Mononuclear cell (primary cell): Measurements from ENCODE around the gene VTN. TPM values are rescaled to one million over a fixed set of nuclear protein-coding genes. Genes with fewer than 3 reads are reported as not detected.
"Not testable (repeated sequence)": the region's sequence is repeated elsewhere in the genome, so short reads cannot be mapped to it uniquely, and the experiment has no call there.

Source experiments
- H3K27me3 ChIP-seq: 2 replicates; pipeline ENCODE4 v1.6.0; 2011; ENCODE audit warnings: low read length, control low read depth; ENCODE audit not compliant: insufficient read depth
- H3K4me1 ChIP-seq: 2 replicates; pipeline ENCODE4 v1.5.1; 2011; ENCODE audit warnings: mild to moderate bottlenecking, low read length, control low read depth; ENCODE audit not compliant: insufficient read depth
- H3K4me3 ChIP-seq: 2 replicates; pipeline ENCODE4 v1.5.1; 2011; ENCODE audit warnings: mild to moderate bottlenecking, low read length, moderate library complexity
- H3K9me3 ChIP-seq: 2 replicates; pipeline ENCODE4 v1.5.1; 2011; ENCODE audit warnings: low read depth, mild to moderate bottlenecking, control low read depth, low read length
- total RNA-seq: library from RNA; depleted of rRNA; stranded (reverse); fragments of >200 nt; gene quantifications from one replicate; pipeline ENCODE4 v1.2.3, GENCODE V29; 2012

Gene VTN
- total RNA-seq, 1 donor, result not detected

GRCh38 chr17:28344011-28344410, 26.1 kb downstream of the VTN start:
- no peak overlapping the region for H3K4me3 ChIP-seq
- H3K27me3 ChIP-seq, result no peaks in the 10 kb centered on the region
- H3K9me3 ChIP-seq, result no peaks in the 10 kb centered on the region
- H3K4me1 ChIP-seq, result no peaks in the 10 kb centered on the region

GRCh38 chr17:28343491-28343932, 26.6 kb downstream of the VTN start:
- Histone ChIP-seq H3K4me1 (no peaks in the 10 kb centered on the region), H3K4me3 (no peak overlapping the region), H3K27me3 (no peaks in the 10 kb centered on the region), H3K9me3 (no peaks in the 10 kb centered on the region)

GRCh38 chr17:28342313-28342712, 27.8 kb downstream of the VTN start:
- Histone ChIP-seq H3K27me3 (no peaks in the 10 kb centered on the region), H3K9me3 (no peaks in the 10 kb centered on the region), H3K4me3 (no peak overlapping the region), H3K4me1 (no peaks in the 10 kb centered on the region)

GRCh38 chr17:28341516-28341915, 28.6 kb downstream of the VTN start:
- H3K4me1 ChIP-seq, result peaks cover 8% of the 10 kb centered on the region
- no peaks in the 10 kb centered on the region for H3K27me3 ChIP-seq
- H3K9me3 ChIP-seq, result no peaks in the 10 kb centered on the region
- H3K4me3 ChIP-seq, result no peak overlapping the region

- H3K4me1 ChIP-seq, result peaks cover 14% of the 10 kb centered on the region
- H3K9me3 ChIP-seq, result no peaks in the 10 kb centered on the region
- H3K4me3 ChIP-seq, result no peak overlapping the region
- H3K27me3 ChIP-seq, result no peaks in the 10 kb centered on the region
Measured at GRCh38 chr17:28340374-28340773, 29.7 kb downstream of the VTN start.

- H3K27me3 ChIP-seq, result no peaks in the 10 kb centered on the region
- no peaks in the 10 kb centered on the region for H3K9me3 ChIP-seq
- H3K4me1 ChIP-seq, result peaks cover 20% of the 10 kb centered on the region
- no peak overlapping the region for H3K4me3 ChIP-seq
Measured at GRCh38 chr17:28339431-28339830, 30.7 kb downstream of the VTN start.

- not testable (repeated sequence) for H3K4me3 ChIP-seq, H3K27me3 ChIP-seq, H3K9me3 ChIP-seq
- H3K4me1 ChIP-seq, result peaks cover 26% of the 10 kb centered on the region
Measured at GRCh38 chr17:28338769-28339212, 31.3 kb downstream of the VTN start.

GRCh38 chr17:28338056-28338768, 31.9 kb downstream of the VTN start:
- Histone ChIP-seq H3K9me3 (no peaks in the 10 kb centered on the region), H3K27me3 (no peaks in the 10 kb centered on the region), H3K4me1 (peaks cover 32% of the 10 kb centered on the region), H3K4me3 (no peak overlapping the region)

- Histone ChIP-seq H3K4me1 (peaks cover 34% of the 10 kb centered on the region), H3K27me3 (no peaks in the 10 kb centered on the region), H3K9me3 (no peaks in the 10 kb centered on the region), H3K4me3 (peak overlapping the region; percentile 53)
Measured at GRCh38 chr17:28335959-28336871, 33.9 kb downstream of the VTN start.

- H3K9me3 ChIP-seq, result no peaks in the 10 kb centered on the region
- peak within 1 kb of the TSS; percentile 53 for H3K4me3 ChIP-seq
- H3K27me3 ChIP-seq, result no peaks in the 10 kb centered on the region
- H3K4me1 ChIP-seq, result peaks cover 34% of the 10 kb centered on the region
Measured at GRCh38 chr17:28335201-28335958, 34.7 kb downstream of the VTN start, which contains the start of the genes IFT20 and TNFAIP1. IFT20 (minus strand) TSS chr17:28335472; CDS start chr17:28331985, 3,487 bp downstream. TNFAIP1 (plus strand) TSS chr17:28335761; CDS start chr17:28339522, 3,761 bp downstream.

- Histone ChIP-seq H3K4me1 (peaks cover 34% of the 10 kb centered on the region), H3K4me3 (peak overlapping the region; percentile 53), H3K9me3 (no peaks in the 10 kb centered on the region), H3K27me3 (no peaks in the 10 kb centered on the region)
Measured at GRCh38 chr17:28334666-28335200, 35.4 kb downstream of the VTN start.

- H3K4me1 ChIP-seq, result peaks cover 34% of the 10 kb centered on the region
- H3K9me3 ChIP-seq, result no peaks in the 10 kb centered on the region
- peak overlapping the region; percentile 53 for H3K4me3 ChIP-seq
- no peaks in the 10 kb centered on the region for H3K27me3 ChIP-seq
Measured at GRCh38 chr17:28334171-28334570, 35.9 kb downstream of the VTN start.

GRCh38 chr17:28333083-28333746, 36.9 kb downstream of the VTN start:
- peaks cover 34% of the 10 kb centered on the region for H3K4me1 ChIP-seq
- H3K4me3 ChIP-seq, result no peak overlapping the region
- no peaks in the 10 kb centered on the region for H3K9me3 ChIP-seq
- H3K27me3 ChIP-seq, result no peaks in the 10 kb centered on the region

GRCh38 chr17:28331891-28332420, 38.2 kb downstream of the VTN start:
- Histone ChIP-seq H3K9me3 (no peaks in the 10 kb centered on the region), H3K4me1 (peaks cover 31% of the 10 kb centered on the region), H3K27me3 (no peaks in the 10 kb centered on the region), H3K4me3 (no peak overlapping the region)
